HepG2 (cell line): Measurements from ENCODE around the gene NEDD4. TPM values are rescaled to one million over a fixed set of nuclear protein-coding genes. Genes with fewer than 3 reads are reported as not detected.

ENCODE experiments used
- ATAC-seq: fragments of 200-7000 bp; cut with Tn5 transposase; 3 replicates; pipeline ENCODE4 v1.9.1; 2020; ENCODE audit warnings: mild to moderate bottlenecking, moderate library complexity
- BruUV-seq: library from RNA; stranded (reverse); fragments of 400-500 nt; replicated peaks from 2 replicates; lab custom pipeline; 2021; lab: Mats Ljungman, UMichigan
- CTCF ChIA-PET: fragments of 300-600 bp; formaldehyde crosslinking; extraction: SDS; loops from one replicate; lab custom pipeline; 2021; ENCODE audit warnings: low total read pairs, inconsistent platforms, low intra/inter-chr PET ratio; lab: Yijun Ruan, JAX
- POLR2A ChIA-PET: fragments of 350-600 bp; sonication (Branson Sonifier 250); formaldehyde crosslinking; loops from one replicate; lab custom pipeline; 2020; ENCODE audit warnings: antibody characterized with exemption, inconsistent platforms; lab: Yijun Ruan, JAX
- DNase-seq: peaks from one replicate; pipeline ENCODE4 v3.0.0-alpha.2; 2015; ENCODE audit warnings: low spot score
- FAIRE-seq: peaks from 3 replicates; lab custom pipeline; 2011; peaks lifted over from hg19 to GRCh38; lab: Jason Lieb, UNC
- H2AFZ ChIP-seq: one replicate; pipeline ENCODE4 v1.6.1; 2011; ENCODE audit warnings: low read length, inconsistent platforms
- H3K27ac ChIP-seq: fragments of 300-600 bp; 3 replicates; pipeline ENCODE4 v1.8.0; 2011; ENCODE audit warnings: mixed run types, mild to moderate bottlenecking, mixed read lengths, low read length, inconsistent platforms; ENCODE audit not compliant: insufficient read depth; ENCODE audit errors: extremely low read length
- H3K27me3 ChIP-seq, 2 experiments: fragments of 200-600 bp in 1 of 2; 2 replicates in 1 of 2; 3 replicates in 1 of 2; pipeline versions ENCODE4 v1.6.0 to v1.8.0; 2011; ENCODE audit warnings: low read length in 2 of 2, mild to moderate bottlenecking in 2 of 2, moderate library complexity in 2 of 2, inconsistent platforms in 1 of 2; ENCODE audit not compliant: insufficient read depth in 2 of 2, control insufficient read depth in 1 of 2
- H3K36me3 ChIP-seq, 2 experiments: fragments of 200-600 bp in 1 of 2; replicated peaks in 1 of 2; 2 replicates in 1 of 2; 3 replicates in 1 of 2; pipeline versions ENCODE4 v1.5.1 to v1.8.0; 2011; ENCODE audit warnings: low read length in 2 of 2, inconsistent platforms in 1 of 2; ENCODE audit not compliant: insufficient read depth in 2 of 2, control insufficient read depth in 1 of 2
- H3K4me1 ChIP-seq: 2 replicates; pipeline ENCODE4 v1.5.1; 2012; ENCODE audit warnings: low read length, inconsistent platforms; ENCODE audit not compliant: insufficient read depth
- H3K4me2 ChIP-seq: 2 replicates; pipeline ENCODE4 v1.6.0; 2011; ENCODE audit warnings: low read depth, low read length, inconsistent platforms
- H3K4me3 ChIP-seq, 3 experiments: fragments of 200-600 bp in 1 of 3; sonication (generic), shearing (Covaris generic) in 1 of 3; replicated peaks in 1 of 3; 2 replicates each; pipeline ENCODE4 v1.5.1; 2011 to 2016; ENCODE audit warnings: low read length in 3 of 3, inconsistent platforms in 2 of 3, low read depth in 2 of 3, mild to moderate bottlenecking in 2 of 3, control low read depth in 1 of 3, mixed read lengths in 1 of 3; ENCODE audit not compliant: insufficient read depth in 1 of 3
- H3K79me2 ChIP-seq: one replicate; pipeline ENCODE4 v1.6.1; 2011; ENCODE audit warnings: low read length, inconsistent platforms; ENCODE audit not compliant: insufficient read depth
- H3K9ac ChIP-seq: 2 replicates; pipeline ENCODE4 v1.6.0; 2011; ENCODE audit warnings: mild to moderate bottlenecking, low read depth, low read length, inconsistent platforms; ENCODE audit not compliant: insufficient read depth
- H3K9me3 ChIP-seq: 2 replicates; pipeline ENCODE4 v1.5.1; 2012; ENCODE audit warnings: mild to moderate bottlenecking, low read length
- H4K20me1 ChIP-seq: 2 replicates; pipeline ENCODE4 v1.6.0; 2011; ENCODE audit warnings: inconsistent platforms, mild to moderate bottlenecking, low read length, moderate library complexity; ENCODE audit not compliant: insufficient read depth
- AKNA ChIP-seq: sonication (generic); formaldehyde crosslinking; IDR thresholded peaks from 2 replicates; pipeline ENCODE4 v1.4.0; 2020; ENCODE audit warnings: missing genetic modification reagents, borderline replicate concordance
- CBX1 ChIP-seq: IDR thresholded peaks from one replicate; pipeline ENCODE4 v1.6.1; 2016; ENCODE audit warnings: antibody characterized with exemption, low read depth
- FIP1L1 ChIP-seq: fragments of 200-400 bp; formaldehyde crosslinking; IDR thresholded peaks from 2 replicates; pipeline ENCODE4 v1.6.1; 2018; ENCODE audit warnings: low read depth, mild to moderate bottlenecking, low read length, moderate library complexity, borderline replicate concordance; ENCODE audit not compliant: insufficient read depth
- FOXA3 ChIP-seq: IDR thresholded peaks from 2 replicates; pipeline ENCODE4 v1.6.1; 2016; ENCODE audit warnings: missing genetic modification reagents, missing compliant biosample characterization
- FOXP1 ChIP-seq, 2 experiments: fragments of 450-650 bp in 1 of 2; IDR thresholded peaks; 2 replicates each; pipeline ENCODE4 v1.6.1; 2017 to 2018; ENCODE audit warnings: antibody characterized with exemption in 1 of 2
- GFI1 ChIP-seq: sonication (generic); formaldehyde crosslinking; IDR thresholded peaks from 2 replicates; pipeline ENCODE4 v1.5.0; 2020; ENCODE audit warnings: missing genetic modification reagents, mild to moderate bottlenecking, borderline replicate concordance
- NR2C2 ChIP-seq: sonication (generic); formaldehyde crosslinking; IDR thresholded peaks from 2 replicates; pipeline ENCODE4 v1.4.0; 2020; ENCODE audit warnings: missing genetic modification reagents, mild to moderate bottlenecking, moderate library complexity, borderline replicate concordance
- ONECUT2 ChIP-seq: sonication (generic); formaldehyde crosslinking; IDR thresholded peaks from 2 replicates; pipeline ENCODE4 v1.4.0; 2020; ENCODE audit warnings: missing genetic modification reagents
- PATZ1 ChIP-seq: sonication (generic); formaldehyde crosslinking; IDR thresholded peaks from 2 replicates; pipeline ENCODE4 v1.4.0; 2020; ENCODE audit warnings: missing genetic modification reagents
- PHF8 ChIP-seq: sonication (generic); formaldehyde crosslinking; IDR thresholded peaks from 2 replicates; pipeline ENCODE4 v1.5.0; 2020; ENCODE audit warnings: missing genetic modification reagents
- SETDB1 ChIP-seq: sonication (generic); formaldehyde crosslinking; IDR thresholded peaks from 2 replicates; pipeline ENCODE4 v1.5.1; 2020; ENCODE audit warnings: missing genetic modification reagents, mild to moderate bottlenecking, borderline replicate concordance
- STAT5B ChIP-seq: sonication (generic); formaldehyde crosslinking; IDR thresholded peaks from 2 replicates; pipeline ENCODE4 v1.4.0; 2020; ENCODE audit warnings: missing genetic modification reagents
- TCF7 ChIP-seq: sonication (generic); IDR thresholded peaks from 2 replicates; pipeline ENCODE4 v1.6.1; 2016; ENCODE audit warnings: antibody characterized with exemption, low read depth
- TEAD2 ChIP-seq: sonication (generic); formaldehyde crosslinking; IDR thresholded peaks from 2 replicates; pipeline ENCODE4 v1.9.0; 2021; ENCODE audit warnings: missing genetic modification reagents
- TRIM24 ChIP-seq: sonication (generic); formaldehyde crosslinking; IDR thresholded peaks from 2 replicates; pipeline ENCODE4 v1.8.0; 2022; ENCODE audit warnings: mild to moderate bottlenecking, missing genetic modification reagents
- ZNF513 ChIP-seq: sonication (generic); formaldehyde crosslinking; conservative IDR thresholded peaks from 2 replicates; pipeline ENCODE4 v1.5.0; 2020; ENCODE audit warnings: missing genetic modification reagents
- WGBS: methylation state at CpG from one replicate; pipeline ENCODE4 v1.1.6; 2017; ENCODE audit warnings: low lambda C conversion rate; 5-methylcytosine and 5-hydroxymethylcytosine counted together
- in situ Hi-C: cut with HindIII; loops from 2 replicates; pipeline ENCODE4 v1.10.0; 2017; ENCODE audit warnings: low pct_unique_long_range_greater_than_20kb; ENCODE audit not compliant: extremely low pct_ligation_motif_present
- intact Hi-C: fragments of 100-400 bp; cut with micrococcal nuclease; formaldehyde crosslinking; loops from one replicate; pipeline ENCODE4 v1.10.0; 2022; ENCODE audit not compliant: unreplicated experiment
- polyA plus RNA-seq, 8 experiments: library from polyadenylated mRNA; depleted of rRNA in 3 of 8; stranded (reverse) in 7 of 8; unstranded in 1 of 8; fragments of >200 nt; fragmentation: Illumina TruSeq in 4 of 8; extraction: Trizol in 4 of 8; gene quantifications; 2 replicates each; pipeline versions ENCODE4 v1.2.1 to v1.2.3, GENCODE V29; 2011 to 2016; ENCODE audit warnings: low read depth in 4 of 8, missing spikeins in 1 of 8, mixed read lengths in 1 of 8; ENCODE audit not compliant: insufficient read depth in 1 of 8
- total RNA-seq, 5 experiments: library from RNA; depleted of rRNA; stranded (reverse); fragments of >200 nt; fragmentation: Illumina TruSeq; extraction: Trizol; gene quantifications; 2 replicates each; pipeline ENCODE4 v1.2.3, GENCODE V29; 2016; ENCODE audit warnings: low read depth in 1 of 5

The NEDD4 gene
- total and polyA plus RNA-seq, 2 of the 13 experiments (the other 11 are each of a cell fraction or from before 2014, with no cell fraction given): 10.4 to 13.0 TPM

GRCh38 chr15:55907797-55908196 lies 85.6 kb downstream of the NEDD4 start (continued):
- TF ChIP-seq SETDB1 (no peak), ZNF513 (CRISPR knock-in tag) (no peak), NR2C2 (CRISPR knock-in tag) (no peak), TRIM24 (CRISPR knock-in tag) (no peak), ONECUT2 (CRISPR knock-in tag) (no peak), FOXA3 (no peak)

GRCh38 chr15:55902981-55903380 lies 90.4 kb downstream of the NEDD4 start:
- FAIRE-seq (no peak), DNase-seq (no peak), ATAC-seq (no peak)
- no TSS peak for BruUV-seq
- Histone ChIP-seq H2AFZ (no peak overlapping the region), H3K36me3 (no peaks in the 10 kb centered on the region), H3K4me3 (no peak overlapping the region), H3K9ac (no peak overlapping the region), H4K20me1 (no peaks in the 10 kb centered on the region), H3K27me3 (no peaks in the 10 kb centered on the region)
- WGBS: 97% methylated on average over 4 of the region's 4 CpGs
- POLR2A ChIA-PET: no interaction called here
- in situ Hi-C loops: no loop called here
- TF ChIP-seq STAT5B (CRISPR knock-in tag) (no peak), GFI1 (CRISPR knock-in tag) (no peak), PHF8 (CRISPR knock-in tag) (no peak), CBX1 (no peak), TEAD2 (no peak), AKNA (CRISPR knock-in tag) (no peak), FIP1L1 (no peak), TCF7 (no peak), FOXP1 (IDR thresholded peaks at IDR 0.05) (no peak), FOXP1 (CRISPR knock-in tag; IDR thresholded peaks at IDR 0.05) (no peak), PATZ1 (CRISPR knock-in tag) (no peak)
- TF ChIP-seq, all 625 proteins: peak for 0
- no peak overlapping the region for H3K27ac ChIP-seq
- H3K79me2 ChIP-seq: no peaks in the 10 kb centered on the region
- H3K4me2 ChIP-seq: no peak overlapping the region
- intact Hi-C loops: no loop called here
- CTCF ChIA-PET: no interaction called here
- H3K4me1 ChIP-seq: no peaks in the 10 kb centered on the region; the same call in 1 of the 2 replicates
- no peaks in the 10 kb centered on the region for H3K9me3 ChIP-seq
